ENCODE data around the gene CDH10. TPM values are rescaled to one million over a fixed set of nuclear protein-coding genes. Genes with fewer than 3 reads are reported as not detected.

The CDH10 gene
- not detected in 2 replicates for total RNA-seq
- 0.07 TPM in 1 of 2 replicates, not detected in the other for polyA plus RNA-seq
- 0.04 TPM in 1 of 2 replicates, not detected in the other for polyA plus RNA-seq (2011; cell fraction: cytosol; rRNA removed)
- polyA plus RNA-seq (2011; cell fraction: nucleus; rRNA removed), result 0.08 and 0.14 TPM in 2 replicates
- 0.07 and 0.15 TPM in 2 replicates for polyA plus RNA-seq (2012)
- polyA minus RNA-seq, result not detected in 2 replicates
- polyA minus RNA-seq (2011; cell fraction: cytosol; rRNA and poly(A)+ RNA removed), result 5.8 TPM
- not detected in 2 replicates for polyA minus RNA-seq (2011; cell fraction: nucleus; rRNA and poly(A)+ RNA removed)
- percentile 4 among the genes with signal in this experiment for Bru-seq, nascent RNA
- BruChase-seq, experiment 1, labeled RNA remaining after a 6-hour chase, result percentile 3 among the genes with signal in this experiment
- BruChase-seq, experiment 2, labeled RNA remaining after a 2-hour chase, result percentile 1 among the genes with signal in this experiment
- long read RNA-seq, result 0 reads

DNA sequence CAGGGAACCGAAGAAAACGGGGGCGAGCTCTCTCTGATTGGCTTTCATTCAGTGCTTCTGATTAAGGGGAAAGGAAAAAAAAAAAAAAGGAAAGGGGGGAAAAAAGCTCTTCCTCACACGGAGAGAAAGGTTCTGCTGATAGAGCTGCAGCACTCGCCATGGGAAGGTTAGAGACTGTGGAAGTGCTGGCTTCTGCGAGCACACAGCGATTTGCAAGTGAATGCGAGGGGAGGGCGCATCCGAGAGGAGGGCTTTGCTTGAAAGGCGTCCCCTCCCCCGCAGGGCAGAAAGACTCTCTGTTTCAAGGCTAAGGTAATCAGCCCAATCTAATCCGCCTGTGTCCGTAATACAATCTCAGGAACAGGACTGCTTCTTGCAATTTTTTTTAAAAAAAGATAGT, at the start of gene CDH10:
Gene CDH10, minus strand, starts transcription at position 218 of the 400 bp plus-strand sequence. CDS start 51,488 bp downstream, outside the sequence.
- peaks cover 2% of the 10 kb centered on the region for H3K9me3 ChIP-seq (replicated peaks; ENCODE audit: control insufficient read depth, insufficient read depth, low read length)
- dilution Hi-C loops (cut with MboI; ENCODE audit: extremely low pct_ligation_motif_present, low sequenced_read_pairs), result no loop called here
- H3K27ac ChIP-seq (ENCODE audit: insufficient read depth, low read depth, low read length), result no peak within 1 kb of the TSS
- intact Hi-C loops (cut with micrococcal nuclease), result no loop called here
- no peak within 1 kb of the TSS for H2AFZ ChIP-seq (ENCODE audit: low read depth, low read length)
- H3K9me1 ChIP-seq (replicated peaks; ENCODE audit: control insufficient read depth, extremely low read depth, insufficient read depth, low read length), result no peaks in the 10 kb centered on the region
- H3K79me2 ChIP-seq (ENCODE audit: control insufficient read depth, insufficient read depth, low read length), result no peaks in the 10 kb centered on the region
- no peak for TF ChIP-seq FOS (IDR thresholded peaks at IDR 0.05; ENCODE audit: borderline replicate concordance, insufficient read depth, low read length)
- no peak for TF ChIP-seq POLR2AphosphoS5 (IDR thresholded peaks at IDR 0.05; ENCODE audit: insufficient read depth, low read depth, low read length)
- no peak for TF ChIP-seq JUN (IDR thresholded peaks at IDR 0.05; ENCODE audit: borderline replicate concordance, insufficient read depth, insufficient read length, low read depth)
- no peak for TF ChIP-seq EZH2 (IDR thresholded peaks at IDR 0.05; ENCODE audit: borderline replicate concordance, low read depth, low read length, severe bottlenecking)
- no peak for TF ChIP-seq MYC (IDR thresholded peaks at IDR 0.05; ENCODE audit: low read depth, low read length)
- TF ChIP-seq, protein P1, sequence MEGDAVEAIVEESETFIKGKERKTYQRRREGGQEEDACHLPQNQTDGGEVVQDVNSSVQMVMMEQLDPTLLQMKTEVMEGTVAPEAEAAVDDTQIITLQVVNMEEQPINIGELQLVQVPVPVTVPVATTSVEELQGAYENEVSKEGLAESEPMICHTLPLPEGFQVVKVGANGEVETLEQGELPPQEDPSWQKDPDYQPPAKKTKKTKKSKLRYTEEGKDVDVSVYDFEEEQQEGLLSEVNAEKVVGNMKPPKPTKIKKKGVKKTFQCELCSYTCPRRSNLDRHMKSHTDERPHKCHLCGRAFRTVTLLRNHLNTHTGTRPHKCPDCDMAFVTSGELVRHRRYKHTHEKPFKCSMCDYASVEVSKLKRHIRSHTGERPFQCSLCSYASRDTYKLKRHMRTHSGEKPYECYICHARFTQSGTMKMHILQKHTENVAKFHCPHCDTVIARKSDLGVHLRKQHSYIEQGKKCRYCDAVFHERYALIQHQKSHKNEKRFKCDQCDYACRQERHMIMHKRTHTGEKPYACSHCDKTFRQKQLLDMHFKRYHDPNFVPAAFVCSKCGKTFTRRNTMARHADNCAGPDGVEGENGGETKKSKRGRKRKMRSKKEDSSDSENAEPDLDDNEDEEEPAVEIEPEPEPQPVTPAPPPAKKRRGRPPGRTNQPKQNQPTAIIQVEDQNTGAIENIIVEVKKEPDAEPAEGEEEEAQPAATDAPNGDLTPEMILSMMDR (IDR thresholded peaks at IDR 0.05; ENCODE audit: extremely low read depth in 1 of 2, insufficient read depth in 1 of 2, low read depth in 1 of 2, low read length in 2 of 2), result no peak
- no peak for TF ChIP-seq POLR2A (IDR thresholded peaks at IDR 0.05; ENCODE audit: low read depth, low read length)
- TF ChIP-seq, protein P2, sequence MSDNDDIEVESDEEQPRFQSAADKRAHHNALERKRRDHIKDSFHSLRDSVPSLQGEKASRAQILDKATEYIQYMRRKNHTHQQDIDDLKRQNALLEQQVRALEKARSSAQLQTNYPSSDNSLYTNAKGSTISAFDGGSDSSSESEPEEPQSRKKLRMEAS (IDR thresholded peaks at IDR 0.05; ENCODE audit: insufficient read depth, insufficient read length), result no peak
- TF ChIP-seq GATA2 (IDR thresholded peaks at IDR 0.05; ENCODE audit: insufficient read depth, insufficient read length, low read depth, low read length), result no peak
- DNase-seq (ENCODE audit: low read depth, low spot score) (no peak), FAIRE-seq (no peak)
- H3K4me1 ChIP-seq (ENCODE audit: control insufficient read depth, extremely low read depth, insufficient read depth, low read length), result no peaks in the 10 kb centered on the region
- CTCF ChIA-PET, result no interaction called here
- POLR2A ChIA-PET, result no interaction called here
- no peak within 1 kb of the TSS for H3K9ac ChIP-seq (replicated peaks; ENCODE audit: extremely low read depth, insufficient read depth, low read length)
- H3K36me3 ChIP-seq (ENCODE audit: control insufficient read depth in 2 of 2, extremely low read depth in 1 of 2, insufficient read depth in 2 of 2, low read length in 2 of 2), result no peaks in the 10 kb centered on the region
- no TSS peak for BruUV-seq (replicated peaks)
- no peak within 1 kb of the TSS for H3K4me2 ChIP-seq (ENCODE audit: insufficient read depth, low read length)
- no peaks in the 10 kb centered on the region for H3K27me3 ChIP-seq (ENCODE audit: control insufficient read depth in 2 of 2, insufficient read depth in 2 of 2, low read length in 2 of 2)
- no peak within 1 kb of the TSS for H3K4me3 ChIP-seq (replicated peaks in 1 of 3; ENCODE audit: insufficient read depth in 1 of 3, low read depth in 1 of 3, low read length in 3 of 3)
- H4K20me1 ChIP-seq (replicated peaks; ENCODE audit: control insufficient read depth, extremely low read depth, insufficient read depth, low read length), result no peaks in the 10 kb centered on the region
